D721Med (cell line): ENCODE measurements around the gene ACAD11.

ENCODE experiments used
- DNase-seq: peaks from one replicate; pipeline ENCODE4 v3.0.0; 2011; ENCODE audit warnings: low spot score; ENCODE audit not compliant: insufficient read length
- FAIRE-seq: peaks from 2 replicates; lab custom pipeline; 2011; peaks lifted over from hg19 to GRCh38; lab: Jason Lieb, UNC
- TF ChIP-seq, protein P1 (sequence below): IDR thresholded peaks from 2 replicates; pipeline ENCODE4 v1.5.1; 2012; ENCODE audit warnings: mild to moderate bottlenecking, control low read depth; ENCODE audit not compliant: insufficient read depth; ENCODE audit errors: missing control alignments

ACAD11 gene

DNA sequence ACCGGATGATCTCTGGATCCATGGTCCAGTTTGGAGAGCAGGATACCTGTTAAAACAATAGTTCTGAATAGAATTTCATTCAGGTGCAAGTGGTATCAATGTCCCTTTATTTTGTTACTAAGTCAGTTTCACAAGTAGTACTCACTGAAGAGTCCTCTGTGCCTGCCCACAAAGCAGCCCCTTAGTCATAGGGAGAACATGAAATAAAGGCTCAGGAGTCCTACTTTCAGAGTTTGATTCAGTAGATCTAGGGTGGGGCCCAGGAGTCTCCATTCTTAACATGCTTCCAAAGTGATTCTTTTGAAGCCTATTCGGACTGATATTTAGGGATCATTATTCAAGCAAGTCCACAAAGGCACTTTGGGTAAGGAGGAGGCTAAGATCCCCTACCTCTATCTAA, 142.3 kb downstream of the ACAD11 start:
- DNase-seq (no peak), FAIRE-seq (no peak)

DNA sequence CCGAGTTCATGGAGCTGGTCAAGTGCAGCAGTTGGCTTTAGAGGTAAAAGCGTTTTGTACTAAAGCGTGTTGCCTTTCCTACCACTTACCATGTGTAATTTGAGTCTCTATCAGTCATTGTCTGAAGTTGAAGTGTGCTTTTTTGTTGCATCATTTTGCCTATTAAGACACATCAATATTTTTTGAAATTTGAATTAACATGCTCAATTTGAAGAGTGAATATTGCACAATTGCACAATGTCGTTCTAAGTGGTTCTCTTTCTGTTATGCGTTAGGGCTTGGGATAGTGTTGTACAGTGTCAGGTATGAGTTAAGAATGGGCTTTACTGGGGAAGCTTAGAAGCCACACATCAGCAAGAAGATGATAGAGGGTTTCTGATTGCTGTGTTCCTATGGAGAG, 146.6 kb downstream of the ACAD11 start:
- FAIRE-seq, result no peak
- TF ChIP-seq, protein P1, sequence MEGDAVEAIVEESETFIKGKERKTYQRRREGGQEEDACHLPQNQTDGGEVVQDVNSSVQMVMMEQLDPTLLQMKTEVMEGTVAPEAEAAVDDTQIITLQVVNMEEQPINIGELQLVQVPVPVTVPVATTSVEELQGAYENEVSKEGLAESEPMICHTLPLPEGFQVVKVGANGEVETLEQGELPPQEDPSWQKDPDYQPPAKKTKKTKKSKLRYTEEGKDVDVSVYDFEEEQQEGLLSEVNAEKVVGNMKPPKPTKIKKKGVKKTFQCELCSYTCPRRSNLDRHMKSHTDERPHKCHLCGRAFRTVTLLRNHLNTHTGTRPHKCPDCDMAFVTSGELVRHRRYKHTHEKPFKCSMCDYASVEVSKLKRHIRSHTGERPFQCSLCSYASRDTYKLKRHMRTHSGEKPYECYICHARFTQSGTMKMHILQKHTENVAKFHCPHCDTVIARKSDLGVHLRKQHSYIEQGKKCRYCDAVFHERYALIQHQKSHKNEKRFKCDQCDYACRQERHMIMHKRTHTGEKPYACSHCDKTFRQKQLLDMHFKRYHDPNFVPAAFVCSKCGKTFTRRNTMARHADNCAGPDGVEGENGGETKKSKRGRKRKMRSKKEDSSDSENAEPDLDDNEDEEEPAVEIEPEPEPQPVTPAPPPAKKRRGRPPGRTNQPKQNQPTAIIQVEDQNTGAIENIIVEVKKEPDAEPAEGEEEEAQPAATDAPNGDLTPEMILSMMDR, result no peak
- no peak for DNase-seq

More for the DNA sequence above, 142.3 kb downstream of the ACAD11 start:
- TF ChIP-seq, protein P1, result no peak

DNA sequence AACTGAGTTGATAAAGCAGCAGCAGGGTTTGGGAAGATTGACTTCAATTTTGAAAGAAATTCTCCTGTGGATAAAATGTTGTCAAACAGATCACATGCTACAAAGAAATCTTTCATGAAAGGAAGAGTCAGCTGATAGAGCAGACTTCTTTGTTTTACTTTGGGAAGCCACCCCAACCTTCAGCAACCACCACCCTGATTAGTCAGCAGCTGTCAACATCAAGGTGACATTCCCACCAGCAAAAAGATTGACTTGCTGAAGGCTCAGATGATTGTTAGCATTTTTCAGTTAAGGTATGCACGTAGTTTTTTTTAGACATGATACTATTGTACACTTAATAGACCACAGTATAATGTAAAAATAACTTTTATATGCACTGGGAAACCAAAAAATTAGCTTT, 150.1 kb downstream of the ACAD11 start:
- FAIRE-seq (no peak), DNase-seq (no peak)
- TF ChIP-seq, protein P1, result no peak

DNA sequence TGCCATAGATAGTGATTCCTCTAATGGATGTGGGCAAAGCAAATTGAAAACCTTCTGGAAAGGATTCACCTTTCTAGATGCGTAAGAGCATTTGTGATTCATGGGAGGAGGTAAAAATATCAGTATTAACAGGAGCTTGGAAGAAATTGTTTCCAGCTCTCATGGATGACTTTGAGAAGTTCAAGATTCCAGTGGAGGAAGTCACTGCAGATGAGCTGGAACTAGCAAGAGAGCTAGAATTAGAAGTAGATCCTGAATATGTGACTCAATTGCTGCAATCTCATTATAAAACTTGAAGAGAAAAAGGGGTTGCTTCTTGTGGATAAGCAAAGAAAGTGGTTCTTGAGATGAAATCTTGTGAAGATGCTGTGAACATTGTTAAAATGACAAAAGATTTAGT, 150.5 kb downstream of the ACAD11 start:
- no peak for DNase-seq
- FAIRE-seq, result peak; percentile 55
- TF ChIP-seq, protein P1, result no peak
